ENCODE results near the gene RBM6.

Gene RBM6

GRCh38 chr3:50126287-50127211 is 186.6 kb downstream of the RBM6 start:
- H3K4me3 ChIP-seq (ENCODE audit: low read length): no peak overlapping the region
- DNase-seq (ENCODE audit: low read depth): no peak
- TF ChIP-seq CTCF (conservative IDR thresholded peaks at IDR 0.05; ENCODE audit: low read depth, low read length): no peak
